IPS-15b (cell line): ENCODE data around the gene PTRH1.
A peak's percentile ranks its signal among the peaks of the same experiment; 100 is the strongest.
"Not testable (repeated sequence)": the region's sequence is repeated elsewhere in the genome, so short reads cannot be mapped to it uniquely, and the experiment has no call there.

Source experiments
- H3K27me3 ChIP-seq: one replicate; pipeline ENCODE4 v1.6.1; 2013; ENCODE audit warnings: low read length; ENCODE audit not compliant: control insufficient read depth, insufficient read depth
- H3K36me3 ChIP-seq: one replicate; pipeline ENCODE4 v1.6.1; 2013; ENCODE audit warnings: low read length; ENCODE audit not compliant: control insufficient read depth, insufficient read depth
- H3K4me1 ChIP-seq: one replicate; pipeline ENCODE4 v1.6.1; 2013; ENCODE audit warnings: mild to moderate bottlenecking, low read length; ENCODE audit not compliant: control insufficient read depth, insufficient read depth
- H3K4me3 ChIP-seq: one replicate; pipeline ENCODE4 v1.5.1; 2013; ENCODE audit warnings: low read depth, low read length
- H3K9ac ChIP-seq: one replicate; pipeline ENCODE4 v1.6.1; 2013; ENCODE audit warnings: low read depth, mild to moderate bottlenecking, low read length
- H3K9me3 ChIP-seq: one replicate; pipeline ENCODE4 v1.6.1; 2013; ENCODE audit warnings: mild to moderate bottlenecking, low read length; ENCODE audit not compliant: control insufficient read depth, insufficient read depth

PTRH1 gene, protein sequence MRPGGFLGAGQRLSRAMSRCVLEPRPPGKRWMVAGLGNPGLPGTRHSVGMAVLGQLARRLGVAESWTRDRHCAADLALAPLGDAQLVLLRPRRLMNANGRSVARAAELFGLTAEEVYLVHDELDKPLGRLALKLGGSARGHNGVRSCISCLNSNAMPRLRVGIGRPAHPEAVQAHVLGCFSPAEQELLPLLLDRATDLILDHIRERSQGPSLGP

DNA sequence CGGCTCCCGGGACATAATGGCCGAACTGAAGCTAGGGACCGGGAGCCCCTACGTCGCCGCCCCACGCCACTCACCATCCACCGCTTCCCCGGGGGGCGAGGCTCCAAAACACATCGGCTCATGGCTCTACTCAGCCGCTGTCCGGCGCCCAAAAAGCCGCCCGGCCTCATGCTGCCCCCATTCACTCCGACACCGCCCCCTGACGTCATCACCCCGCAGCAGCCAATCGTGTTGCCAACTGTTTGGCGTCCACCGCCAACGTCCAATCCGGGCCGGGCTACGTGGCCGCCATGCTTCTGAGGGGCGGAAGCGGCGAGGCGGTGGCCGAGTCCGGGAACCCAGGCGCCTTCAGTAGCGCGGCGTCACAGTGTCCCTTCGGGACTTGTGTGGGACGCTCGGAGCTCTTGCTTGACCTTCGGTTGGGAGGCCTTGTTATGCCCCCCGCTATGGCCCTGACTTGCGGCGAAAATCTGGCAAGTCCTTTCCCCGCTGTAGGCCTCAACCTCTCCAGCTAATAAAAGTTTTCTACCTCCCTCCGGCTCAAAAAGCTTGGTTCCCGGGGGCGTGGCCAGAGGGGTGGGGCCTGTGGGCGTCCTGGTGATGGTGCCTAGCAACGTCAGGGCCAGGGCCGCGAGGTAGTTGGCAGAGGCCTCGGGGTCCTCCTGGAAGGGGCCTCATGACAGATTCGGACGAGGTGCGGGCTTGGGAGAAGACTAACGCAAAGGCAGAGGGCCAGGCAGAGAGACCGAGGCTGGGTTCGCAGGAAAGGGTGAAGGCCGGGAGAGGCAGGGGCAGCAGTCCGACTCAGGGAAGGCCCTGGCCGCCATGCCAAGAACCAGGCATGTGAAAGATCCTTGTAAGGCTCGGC, at the start of gene PTRH1, which contains the start of gene TTC16:
Gene PTRH1, minus strand, starts transcription at position 194 of the 868 bp plus-strand sequence. Its CDS starts 24 bp downstream, at position 170.
Gene TTC16, plus strand, starts transcription at position 610 of the 868 bp plus-strand sequence. Its CDS starts 67 bp downstream, at position 677.
- H3K27me3 ChIP-seq, result no peaks in the 10 kb centered on the region
- H3K4me1 ChIP-seq, result peaks cover 10% of the 10 kb centered on the region
- H3K4me3 ChIP-seq, result peak within 1 kb of the TSS; percentile 83
- H3K36me3 ChIP-seq, result no peaks in the 10 kb centered on the region
- H3K9ac ChIP-seq, result no peak within 1 kb of the TSS
- H3K9me3 ChIP-seq, result no peaks in the 10 kb centered on the region

GRCh38 chr9:127763918-127764384, 48.5 kb upstream of the PTRH1 start:
- H3K27me3 ChIP-seq, result no peaks in the 10 kb centered on the region
- no peak overlapping the region for H3K9ac ChIP-seq
- H3K36me3 ChIP-seq, result no peaks in the 10 kb centered on the region
- H3K4me1 ChIP-seq, result peaks cover 5% of the 10 kb centered on the region
- no peaks in the 10 kb centered on the region for H3K9me3 ChIP-seq
- no peak overlapping the region for H3K4me3 ChIP-seq

DNA sequence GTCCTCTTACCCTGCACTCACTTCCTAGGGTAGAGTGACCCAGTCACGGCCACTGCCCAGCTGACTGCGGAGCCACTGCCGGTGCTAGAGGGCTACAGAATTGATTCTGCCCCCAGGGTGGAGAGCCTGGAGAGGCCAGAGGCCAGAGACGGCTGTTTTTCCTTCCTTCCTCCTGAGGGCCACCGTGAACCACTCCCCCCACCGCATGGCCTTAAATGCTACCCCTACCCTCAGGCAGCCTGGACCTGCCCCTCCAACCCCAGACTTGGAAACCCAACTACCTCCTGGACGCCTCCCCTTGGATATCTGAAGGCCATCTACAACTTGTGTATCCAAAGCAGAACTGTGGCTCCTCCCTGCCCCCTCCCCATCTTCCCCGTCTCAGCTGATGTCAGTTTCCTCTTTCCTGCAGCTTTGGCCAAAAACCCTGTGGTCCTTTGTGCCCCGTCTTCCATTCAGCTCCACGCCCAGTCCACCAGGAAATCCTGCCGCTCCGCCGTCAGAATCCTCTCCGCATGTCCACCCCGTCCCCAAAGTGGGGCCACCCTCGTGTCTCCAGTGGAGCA, 46.7 kb upstream of the PTRH1 start:
- Histone ChIP-seq H3K27me3 (no peaks in the 10 kb centered on the region), H3K9ac (no peak overlapping the region), H3K9me3 (no peaks in the 10 kb centered on the region), H3K36me3 (no peaks in the 10 kb centered on the region), H3K4me3 (no peak overlapping the region), H3K4me1 (peaks cover 5% of the 10 kb centered on the region)

GRCh38 chr9:127761491-127761956, 46.1 kb upstream of the PTRH1 start:
- Histone ChIP-seq H3K9ac (no peak overlapping the region), H3K36me3 (no peaks in the 10 kb centered on the region)

DNA sequence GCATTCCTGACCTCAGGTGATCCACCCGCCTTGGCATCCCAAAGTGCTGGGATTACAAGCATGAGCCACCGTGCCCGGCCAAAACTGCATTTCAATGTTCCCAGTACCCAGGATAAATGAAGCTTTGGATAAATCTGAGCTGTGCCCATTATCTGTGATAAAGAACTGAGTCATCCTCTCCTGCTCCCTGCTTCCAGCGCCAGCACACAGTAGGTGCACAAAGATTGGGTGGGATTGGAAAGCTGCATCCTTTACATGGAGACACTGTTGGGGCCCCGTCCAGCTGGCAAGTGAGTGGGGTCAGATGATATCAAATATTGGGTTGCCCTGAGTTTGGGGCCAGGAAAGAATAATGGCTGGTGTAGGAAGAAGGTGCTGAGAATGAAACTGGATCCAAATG, 45.6 kb upstream of the PTRH1 start:
- Histone ChIP-seq H3K27me3 (peaks cover 5% of the 10 kb centered on the region), H3K9me3 (no peaks in the 10 kb centered on the region), H3K9ac (no peak overlapping the region), H3K4me1 (peaks cover 5% of the 10 kb centered on the region), H3K36me3 (no peaks in the 10 kb centered on the region), H3K4me3 (no peak overlapping the region)

More at GRCh38 chr9:127761491-127761956, 46.1 kb upstream of the PTRH1 start:
- H3K4me3 ChIP-seq, result no peak overlapping the region
- H3K4me1 ChIP-seq, result peaks cover 5% of the 10 kb centered on the region
- peaks cover under 1% of the 10 kb centered on the region for H3K27me3 ChIP-seq
- H3K9me3 ChIP-seq, result no peaks in the 10 kb centered on the region

DNA sequence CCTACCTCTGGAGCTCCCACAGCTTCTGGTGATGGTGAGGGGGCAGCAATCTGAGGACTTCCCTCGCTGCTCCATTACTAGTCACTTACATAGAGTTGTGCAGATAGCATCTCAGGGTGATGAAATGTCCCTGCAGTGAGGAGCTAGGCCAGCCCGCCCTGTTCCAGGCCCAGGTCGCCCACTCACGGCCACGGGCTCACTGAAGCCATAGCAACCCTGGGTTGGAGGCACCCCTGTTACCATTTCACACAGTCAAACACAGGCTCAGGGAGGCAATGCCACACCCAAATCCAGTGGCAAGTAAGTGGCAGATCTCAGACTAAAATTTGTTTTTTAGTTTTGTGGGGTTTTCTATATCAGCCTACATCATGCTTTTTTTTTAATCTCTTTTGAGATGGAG, 43.4 kb upstream of the PTRH1 start:
- Histone ChIP-seq H3K9me3 (no peaks in the 10 kb centered on the region), H3K4me1 (peaks cover 8% of the 10 kb centered on the region), H3K36me3 (no peaks in the 10 kb centered on the region), H3K9ac (no peak overlapping the region), H3K4me3 (no peak overlapping the region), H3K27me3 (peaks cover 11% of the 10 kb centered on the region)

- not testable (repeated sequence) for H3K4me1 ChIP-seq, H3K36me3 ChIP-seq, H3K9ac ChIP-seq, H3K4me3 ChIP-seq, H3K9me3 ChIP-seq
- peaks cover 30% of the 10 kb centered on the region for H3K27me3 ChIP-seq
Observed at GRCh38 chr9:127756776-127757175, 41.3 kb upstream of the PTRH1 start.

DNA sequence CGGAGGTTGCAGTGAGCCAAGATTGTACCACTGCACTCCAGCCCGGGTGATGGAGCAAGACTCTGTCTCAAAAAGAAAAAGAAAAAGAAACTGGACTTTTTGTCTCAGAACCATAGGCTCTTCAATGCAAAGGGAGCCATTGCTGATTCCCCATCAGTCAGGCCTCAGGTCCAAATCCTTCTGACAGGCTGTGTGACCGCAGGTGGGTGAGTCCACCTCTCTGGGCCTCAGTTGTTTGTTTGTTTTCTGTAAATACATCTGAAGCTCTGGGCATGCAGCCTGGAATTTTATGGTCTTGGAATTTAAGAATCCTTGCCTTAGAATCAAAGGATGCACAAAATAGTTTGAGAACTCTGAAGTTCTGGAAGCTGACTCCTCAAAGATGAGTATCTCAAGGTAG, 40.8 kb upstream of the PTRH1 start:
- H3K9ac ChIP-seq, result no peak overlapping the region
- peaks cover 5% of the 10 kb centered on the region for H3K4me1 ChIP-seq
- H3K27me3 ChIP-seq, result peaks cover 33% of the 10 kb centered on the region
- H3K4me3 ChIP-seq, result no peak overlapping the region
- no peaks in the 10 kb centered on the region for H3K9me3 ChIP-seq
- no peaks in the 10 kb centered on the region for H3K36me3 ChIP-seq

- H3K9ac ChIP-seq, result no peak overlapping the region
- no peaks in the 10 kb centered on the region for H3K36me3 ChIP-seq
- peaks cover 33% of the 10 kb centered on the region for H3K27me3 ChIP-seq
- H3K4me1 ChIP-seq, result peaks cover 5% of the 10 kb centered on the region
- H3K9me3 ChIP-seq, result no peaks in the 10 kb centered on the region
- peak overlapping the region; percentile 75 for H3K4me3 ChIP-seq
Observed at GRCh38 chr9:127755061-127756060, 39.9 kb upstream of the PTRH1 start.

DNA sequence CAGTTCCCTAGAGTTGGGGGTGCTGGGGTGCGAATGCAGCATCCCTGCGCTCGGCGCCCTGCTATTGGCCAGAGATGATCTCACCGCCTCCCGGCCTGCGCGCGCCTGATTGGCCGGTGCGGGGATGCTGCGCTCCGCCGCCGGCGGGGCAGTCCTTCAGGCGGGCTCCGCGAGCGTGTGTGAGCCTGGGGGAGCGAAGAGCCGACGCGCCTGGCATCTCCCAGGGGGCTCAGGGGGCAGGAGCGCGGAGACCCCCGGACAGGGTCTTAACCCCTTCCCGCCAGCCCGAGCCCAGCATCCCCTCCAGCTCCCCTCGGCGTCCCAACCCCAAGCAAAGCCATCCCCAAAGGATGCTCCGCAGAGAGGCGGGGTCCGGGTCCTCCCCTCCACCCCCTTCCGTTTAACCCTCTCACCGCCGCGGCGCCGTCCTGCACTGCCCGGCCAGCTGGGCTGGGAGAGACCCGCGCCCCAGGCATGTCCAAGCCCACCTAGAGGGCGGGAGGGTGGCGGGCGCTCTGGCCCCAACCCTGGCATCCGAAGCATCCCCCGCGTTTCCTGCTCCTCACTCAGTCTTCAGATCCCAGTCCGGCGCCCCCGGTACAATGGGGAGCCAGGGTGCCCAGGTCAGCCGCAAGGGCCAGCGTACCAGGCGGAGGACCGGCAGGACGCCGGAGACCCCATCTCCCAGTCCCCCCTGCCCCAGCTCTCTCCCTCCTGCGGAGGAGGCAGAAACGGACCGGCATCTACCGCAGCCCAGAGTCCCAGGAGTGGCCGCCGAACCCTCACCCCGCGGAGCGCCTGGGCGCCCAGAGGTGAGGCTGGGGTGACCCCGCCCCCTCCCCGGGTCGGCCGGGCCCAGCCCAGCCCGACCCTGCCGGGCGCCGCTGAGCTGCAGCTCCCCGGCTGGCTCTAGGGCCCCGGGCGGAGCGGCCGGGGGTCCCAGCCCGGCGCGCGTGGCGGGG, 38.9 kb upstream of the PTRH1 start:
- H3K36me3 ChIP-seq, result peaks cover 1% of the 10 kb centered on the region
- peaks cover 5% of the 10 kb centered on the region for H3K4me1 ChIP-seq
- H3K4me3 ChIP-seq, result peak overlapping the region; percentile 75
- H3K27me3 ChIP-seq, result peaks cover 33% of the 10 kb centered on the region
- H3K9ac ChIP-seq, result no peak overlapping the region
- H3K9me3 ChIP-seq, result no peaks in the 10 kb centered on the region
